Stimulated activated CD8-positive, alpha-beta memory T cell treated with anti-CD3 and anti-CD28 coated beads, Interleukin-7, amount 100 ng/mL, for 24 hours (primary cell): ENCODE results near the gene GRIK4.

Source experiments
- DNase-seq: peaks from one replicate; pipeline ENCODE4 v3.0.0-alpha.2; 2020; ENCODE audit warnings: low read depth

Gene GRIK4

GRCh38 chr11:120526241-120526640, 14.7 kb downstream of the GRIK4 start:
- DNase-seq, result no peak

- DNase-seq, result no peak
Measured at GRCh38 chr11:120527111-120527761, 15.7 kb downstream of the GRIK4 start.

DNA sequence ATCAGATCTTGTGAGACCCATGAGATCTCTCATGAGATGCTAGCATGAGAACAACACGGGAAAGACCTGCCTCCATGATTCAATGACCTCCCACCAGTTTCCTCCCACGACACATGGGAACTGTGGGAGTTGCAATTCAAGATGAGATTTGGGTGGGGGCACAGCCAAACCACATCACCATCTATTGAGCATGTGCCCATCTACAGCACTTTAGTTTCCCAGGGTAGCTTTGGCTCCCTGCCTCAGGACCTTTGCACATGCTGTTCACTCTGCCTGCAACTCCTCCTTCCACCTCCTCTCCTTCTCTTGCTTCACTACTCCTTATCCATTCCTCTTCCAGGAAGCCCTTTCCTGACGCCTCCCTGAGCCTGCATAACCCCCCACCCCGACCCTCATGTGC, 17.2 kb downstream of the GRIK4 start:
- DNase-seq, result no peak

GRCh38 chr11:120529214-120529613, 17.7 kb downstream of the GRIK4 start:
- DNase-seq, result no peak

DNA sequence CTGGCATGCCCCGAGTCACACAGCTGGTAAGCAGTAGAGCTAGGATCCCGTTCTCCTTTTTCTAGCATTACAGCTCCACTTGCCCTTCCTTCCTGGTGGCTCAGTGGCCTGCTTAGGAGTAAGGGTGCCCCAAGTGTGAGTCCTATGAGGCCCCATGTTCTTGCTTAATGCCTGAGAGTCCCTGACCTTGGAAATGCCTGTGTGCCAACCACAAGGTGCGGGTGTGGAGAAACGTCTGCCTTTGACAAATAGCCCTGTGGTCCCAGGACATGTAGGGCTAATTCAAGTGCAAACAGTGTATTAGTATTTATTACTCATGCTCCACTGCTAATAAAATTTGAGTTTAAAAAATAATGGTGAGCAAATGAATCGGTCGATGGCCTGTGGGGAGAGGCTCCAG, 18.4 kb downstream of the GRIK4 start:
- DNase-seq, result no peak

- no peak for DNase-seq
Measured at GRCh38 chr11:120532082-120532831, 20.7 kb downstream of the GRIK4 start.

DNA sequence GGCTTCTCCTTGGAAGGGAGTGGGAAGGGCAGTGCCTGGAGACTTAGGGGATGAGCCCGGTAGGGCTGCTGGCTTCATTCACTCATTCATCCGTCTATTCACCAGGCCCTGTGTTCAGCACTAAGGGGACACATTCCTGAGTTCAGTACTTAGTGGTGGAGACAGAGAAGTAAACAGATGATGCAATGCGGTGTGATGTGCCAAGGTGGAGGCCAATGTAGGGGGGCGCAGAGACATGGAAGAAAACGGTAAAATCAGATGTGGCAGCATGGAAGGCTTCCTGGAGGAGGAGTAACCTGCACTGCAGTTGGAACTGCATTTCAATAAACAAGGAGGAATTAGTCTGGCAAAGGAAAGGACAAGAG, 21.3 kb downstream of the GRIK4 start:
- DNase-seq, result no peak

DNA sequence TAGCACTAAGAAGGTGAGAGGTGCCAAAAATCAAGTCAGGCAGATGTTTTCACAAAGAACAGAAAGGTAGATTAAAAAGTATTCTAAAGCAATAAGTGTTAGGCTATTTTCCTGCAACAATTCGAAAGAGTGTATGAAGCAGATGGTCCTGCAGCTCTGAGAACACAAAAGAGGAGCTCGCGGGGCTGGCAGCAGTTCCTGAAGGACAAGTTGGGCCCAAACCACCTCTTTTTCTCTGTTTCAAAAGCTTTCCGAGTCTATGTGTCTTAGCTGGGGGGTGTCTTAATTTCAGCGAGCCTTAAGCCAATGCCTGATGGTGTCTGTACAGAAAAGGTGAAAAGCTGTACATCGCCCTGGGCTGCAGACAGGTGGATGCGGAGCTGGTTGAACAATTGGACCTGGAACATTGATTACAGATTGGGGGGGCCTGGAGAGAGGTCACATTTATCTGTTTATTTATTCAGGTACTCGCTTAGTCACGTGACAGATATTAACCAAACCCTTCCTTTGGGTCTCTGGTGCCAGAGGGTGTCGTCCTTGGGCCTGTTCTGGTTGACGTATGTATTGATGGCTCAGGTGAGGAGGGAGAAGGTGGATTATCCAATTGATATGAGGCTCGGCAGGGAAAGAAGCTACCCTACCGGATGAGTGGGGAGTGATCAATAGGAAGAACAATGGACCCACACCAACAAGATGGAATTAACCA, 24.7 kb downstream of the GRIK4 start:
- DNase-seq, result no peak

DNA sequence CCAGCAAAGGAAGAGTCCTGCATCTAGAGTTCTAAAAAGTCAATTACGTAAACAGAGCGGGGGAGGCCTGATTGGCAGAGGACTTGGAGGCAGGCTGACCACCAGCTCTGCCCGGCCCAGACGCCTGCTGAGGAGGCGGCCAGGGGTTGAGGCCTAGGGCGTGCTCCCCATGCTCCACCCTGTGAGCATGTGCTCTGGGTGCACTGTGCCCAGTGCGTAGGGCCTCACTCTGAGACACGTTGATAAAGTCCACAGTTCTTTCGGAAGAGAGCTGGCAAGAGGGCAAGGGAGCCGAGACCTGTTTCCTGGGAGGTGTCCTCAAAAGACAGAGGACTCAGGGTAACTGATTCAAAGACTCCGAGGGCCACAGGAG, 25.2 kb downstream of the GRIK4 start:
- DNase-seq, result no peak

GRCh38 chr11:120537996-120538395, 26.4 kb downstream of the GRIK4 start:
- DNase-seq, result no peak

GRCh38 chr11:120538707-120539106, 27.2 kb downstream of the GRIK4 start:
- no peak for DNase-seq

GRCh38 chr11:120539667-120540369, 28.3 kb downstream of the GRIK4 start:
- DNase-seq, result no peak

- no peak for DNase-seq
Measured at GRCh38 chr11:120540744-120541465, 29.4 kb downstream of the GRIK4 start.

DNA sequence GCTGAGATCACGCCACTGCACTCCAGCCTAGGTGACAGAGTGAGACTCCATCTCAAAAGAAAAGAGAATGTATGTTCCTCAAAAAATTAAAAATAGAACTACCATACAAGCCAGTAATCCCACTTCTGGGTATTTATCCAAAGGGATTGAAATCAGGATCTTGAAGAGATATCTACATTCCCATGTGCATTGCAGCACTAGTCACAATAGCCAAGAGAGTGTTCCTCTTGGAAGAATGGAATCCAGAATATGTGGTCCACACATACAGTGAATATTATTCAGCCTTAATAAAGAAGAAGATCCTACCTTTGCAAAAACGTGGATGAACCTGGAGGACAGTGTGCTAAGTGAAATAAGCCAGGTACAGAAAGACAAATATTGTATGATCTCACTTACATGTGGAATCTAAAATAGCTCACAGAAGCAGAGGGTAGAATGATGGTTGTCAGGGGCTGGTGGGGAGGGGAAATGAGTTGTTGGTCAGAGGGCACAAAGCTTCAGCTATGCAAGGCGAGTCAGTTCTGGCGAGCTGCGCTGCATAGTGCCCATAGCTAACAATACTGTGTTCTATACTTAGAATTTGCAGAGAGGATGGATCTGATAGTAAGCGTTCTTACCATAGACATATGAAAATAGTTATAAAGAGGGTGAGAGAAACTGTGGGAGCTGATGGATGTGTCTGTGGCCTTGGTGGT, 32.1 kb downstream of the GRIK4 start:
- no peak for DNase-seq

DNA sequence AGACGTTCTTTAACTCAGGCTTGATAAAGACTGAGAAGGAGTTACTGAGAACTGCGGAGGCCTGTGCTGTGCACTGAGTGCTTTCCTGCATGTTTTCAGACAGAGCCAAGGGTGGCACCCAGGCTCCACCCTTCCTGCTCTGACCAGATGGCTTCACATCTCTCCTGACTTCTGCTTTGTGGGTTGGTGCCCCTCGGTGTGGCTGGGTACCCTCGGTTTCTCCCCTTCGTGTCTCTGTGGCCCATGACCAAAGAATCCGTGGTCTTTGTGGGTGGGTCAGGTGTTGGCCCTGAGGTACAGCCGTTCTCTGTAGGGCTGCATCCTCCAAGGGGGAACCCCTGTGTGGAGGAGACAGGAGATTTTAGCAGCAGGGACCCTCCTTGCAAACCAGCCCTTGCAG, 34.3 kb downstream of the GRIK4 start:
- DNase-seq, result no peak

- DNase-seq, result no peak
Measured at GRCh38 chr11:120546312-120547205, 35.0 kb downstream of the GRIK4 start.

DNA sequence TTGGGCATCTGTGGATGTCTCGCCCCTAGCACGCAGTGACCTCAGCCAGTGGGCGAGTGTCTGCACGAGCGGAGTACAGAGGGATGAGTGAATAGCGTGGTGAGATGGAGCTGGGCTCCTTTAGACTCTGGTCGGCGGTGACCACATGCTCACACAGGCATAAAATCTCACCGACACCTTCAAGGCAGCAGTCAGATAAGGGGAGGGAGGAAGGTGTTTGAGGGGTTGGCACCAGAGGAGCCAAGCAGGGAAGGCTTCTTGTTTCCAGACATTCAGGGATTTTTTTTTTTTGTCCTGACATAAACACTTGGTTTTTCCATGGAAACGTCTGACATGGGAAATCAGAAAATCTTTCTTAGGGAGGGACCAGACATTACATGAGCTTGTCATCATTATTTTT, 35.8 kb downstream of the GRIK4 start:
- DNase-seq, result no peak

GRCh38 chr11:120547811-120548681, 36.5 kb downstream of the GRIK4 start:
- no peak for DNase-seq

GRCh38 chr11:120548682-120549209, 37.2 kb downstream of the GRIK4 start:
- no peak for DNase-seq
